DOHH2 (cell line): Measurements from ENCODE around the gene TTC28.

Source experiments
- H3F3A ChIP-seq: fragments of 200-600 bp; sonication (generic), shearing (Covaris generic); 2 replicates; pipeline ENCODE4 v1.6.0; 2016; ENCODE audit warnings: antibody characterized with exemption, mild to moderate bottlenecking; ENCODE audit not compliant: control insufficient read depth, insufficient read depth
- H3K27ac ChIP-seq: fragments of 200-600 bp; sonication (generic); 2 replicates; pipeline ENCODE4 v1.5.1; 2014; ENCODE audit warnings: low read depth, mild to moderate bottlenecking, low read length, moderate library complexity
- H3K27me3 ChIP-seq: fragments of 200-600 bp; sonication (generic); 2 replicates; pipeline ENCODE4 v1.6.1; 2014; ENCODE audit warnings: mild to moderate bottlenecking, low read length, mixed read lengths; ENCODE audit not compliant: control insufficient read depth
- H3K36me3 ChIP-seq: fragments of 200-600 bp; sonication (generic); 2 replicates; pipeline ENCODE4 v1.6.1; 2014; ENCODE audit warnings: mild to moderate bottlenecking, low read length, moderate library complexity, mixed read lengths; ENCODE audit not compliant: control insufficient read depth
- H3K4me1 ChIP-seq: fragments of 200-600 bp; sonication (generic); 2 replicates; pipeline ENCODE4 v1.6.1; 2014; ENCODE audit warnings: mild to moderate bottlenecking, low read length, mixed read lengths; ENCODE audit not compliant: control insufficient read depth
- H3K4me2 ChIP-seq: fragments of 200-600 bp; sonication (generic); 2 replicates; pipeline ENCODE4 v1.6.0; 2014; ENCODE audit warnings: mild to moderate bottlenecking, low read length, moderate library complexity
- H3K4me3 ChIP-seq: fragments of 200-600 bp; sonication (generic); 2 replicates; pipeline ENCODE4 v1.5.1; 2014; ENCODE audit warnings: mild to moderate bottlenecking, low read length, mixed read lengths
- H3K79me2 ChIP-seq: fragments of 200-600 bp; sonication (generic); 2 replicates; pipeline ENCODE4 v1.6.1; 2014; ENCODE audit warnings: mild to moderate bottlenecking, low read length, mixed read lengths; ENCODE audit not compliant: control insufficient read depth
- H3K9me2 ChIP-seq: fragments of 200-600 bp; sonication (generic); replicated peaks from 2 replicates; pipeline ENCODE4 v1.6.1; 2014; ENCODE audit warnings: mild to moderate bottlenecking, low read length, mixed read lengths; ENCODE audit not compliant: control insufficient read depth
- H3K9me3 ChIP-seq: fragments of 200-600 bp; sonication (generic); 2 replicates; pipeline ENCODE4 v1.6.1; 2014; ENCODE audit warnings: antibody characterized with exemption, low read length, mixed read lengths; ENCODE audit not compliant: control insufficient read depth, insufficient read depth
- H4K20me1 ChIP-seq: fragments of 200-600 bp; sonication (generic); 2 replicates; pipeline ENCODE4 v1.6.0; 2014; ENCODE audit warnings: low read depth, mild to moderate bottlenecking, antibody characterized with exemption, low read length, moderate library complexity; ENCODE audit not compliant: control insufficient read depth, insufficient read depth
- EZH2phosphoT487 ChIP-seq: fragments of 200-600 bp; sonication (generic); IDR thresholded peaks from 2 replicates; pipeline ENCODE4 v1.6.1; 2017; ENCODE audit warnings: borderline replicate concordance, mild to moderate bottlenecking, antibody characterized with exemption, low read length, moderate library complexity, mixed read lengths
- TF ChIP-seq, protein P1 (sequence below): fragments of 200-600 bp; sonication (generic); IDR thresholded peaks from one replicate; pipeline ENCODE4 v1.5.1; 2014; ENCODE audit warnings: antibody characterized with exemption, mild to moderate bottlenecking, low read depth, low read length; ENCODE audit not compliant: poor library complexity, severe bottlenecking

TTC28 gene

DNA sequence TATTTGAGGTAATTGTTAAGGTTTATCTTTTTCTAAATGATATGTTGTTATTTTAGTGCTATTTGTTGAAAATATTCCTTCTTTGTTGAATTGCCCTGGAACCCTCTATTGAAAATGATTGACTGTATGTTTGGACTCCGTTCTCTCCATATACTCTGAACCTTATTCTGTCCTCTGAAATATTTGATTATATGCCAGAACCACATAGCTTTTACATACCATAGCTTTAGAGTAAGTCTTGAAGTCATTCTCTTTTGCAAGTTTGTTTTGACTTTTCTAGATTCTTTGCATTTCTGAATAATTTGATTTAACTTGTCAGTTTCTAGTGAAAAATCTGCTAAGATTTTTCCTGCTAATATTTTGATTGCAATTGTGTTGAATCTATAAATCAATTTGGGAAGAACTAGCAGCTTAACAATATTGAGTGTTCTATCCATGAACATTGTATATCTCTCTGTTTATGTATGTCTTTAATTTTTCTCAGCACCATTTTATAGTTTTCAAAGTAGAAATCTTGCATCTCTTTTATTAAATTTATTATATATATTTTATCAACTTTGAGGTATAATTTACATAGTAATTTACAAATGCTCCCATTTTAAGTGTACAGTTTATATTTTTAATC, 708.9 kb downstream of the TTC28 start:
- H3K4me1 ChIP-seq = no peaks in the 10 kb centered on the region
- H3K27ac ChIP-seq = no peak overlapping the region
- H3K79me2 ChIP-seq = no peaks in the 10 kb centered on the region
- no peak overlapping the region for H3K4me3 ChIP-seq
- H3K9me3 ChIP-seq = no peaks in the 10 kb centered on the region
- H4K20me1 ChIP-seq = no peaks in the 10 kb centered on the region
- no peaks in the 10 kb centered on the region for H3K9me2 ChIP-seq
- H3K36me3 ChIP-seq = no peaks in the 10 kb centered on the region
- H3K4me2 ChIP-seq = no peak overlapping the region
- H3F3A ChIP-seq = no peaks in the 10 kb centered on the region
- H3K27me3 ChIP-seq = no peaks in the 10 kb centered on the region
- TF ChIP-seq, protein P1, sequence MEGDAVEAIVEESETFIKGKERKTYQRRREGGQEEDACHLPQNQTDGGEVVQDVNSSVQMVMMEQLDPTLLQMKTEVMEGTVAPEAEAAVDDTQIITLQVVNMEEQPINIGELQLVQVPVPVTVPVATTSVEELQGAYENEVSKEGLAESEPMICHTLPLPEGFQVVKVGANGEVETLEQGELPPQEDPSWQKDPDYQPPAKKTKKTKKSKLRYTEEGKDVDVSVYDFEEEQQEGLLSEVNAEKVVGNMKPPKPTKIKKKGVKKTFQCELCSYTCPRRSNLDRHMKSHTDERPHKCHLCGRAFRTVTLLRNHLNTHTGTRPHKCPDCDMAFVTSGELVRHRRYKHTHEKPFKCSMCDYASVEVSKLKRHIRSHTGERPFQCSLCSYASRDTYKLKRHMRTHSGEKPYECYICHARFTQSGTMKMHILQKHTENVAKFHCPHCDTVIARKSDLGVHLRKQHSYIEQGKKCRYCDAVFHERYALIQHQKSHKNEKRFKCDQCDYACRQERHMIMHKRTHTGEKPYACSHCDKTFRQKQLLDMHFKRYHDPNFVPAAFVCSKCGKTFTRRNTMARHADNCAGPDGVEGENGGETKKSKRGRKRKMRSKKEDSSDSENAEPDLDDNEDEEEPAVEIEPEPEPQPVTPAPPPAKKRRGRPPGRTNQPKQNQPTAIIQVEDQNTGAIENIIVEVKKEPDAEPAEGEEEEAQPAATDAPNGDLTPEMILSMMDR = no peak

DNA sequence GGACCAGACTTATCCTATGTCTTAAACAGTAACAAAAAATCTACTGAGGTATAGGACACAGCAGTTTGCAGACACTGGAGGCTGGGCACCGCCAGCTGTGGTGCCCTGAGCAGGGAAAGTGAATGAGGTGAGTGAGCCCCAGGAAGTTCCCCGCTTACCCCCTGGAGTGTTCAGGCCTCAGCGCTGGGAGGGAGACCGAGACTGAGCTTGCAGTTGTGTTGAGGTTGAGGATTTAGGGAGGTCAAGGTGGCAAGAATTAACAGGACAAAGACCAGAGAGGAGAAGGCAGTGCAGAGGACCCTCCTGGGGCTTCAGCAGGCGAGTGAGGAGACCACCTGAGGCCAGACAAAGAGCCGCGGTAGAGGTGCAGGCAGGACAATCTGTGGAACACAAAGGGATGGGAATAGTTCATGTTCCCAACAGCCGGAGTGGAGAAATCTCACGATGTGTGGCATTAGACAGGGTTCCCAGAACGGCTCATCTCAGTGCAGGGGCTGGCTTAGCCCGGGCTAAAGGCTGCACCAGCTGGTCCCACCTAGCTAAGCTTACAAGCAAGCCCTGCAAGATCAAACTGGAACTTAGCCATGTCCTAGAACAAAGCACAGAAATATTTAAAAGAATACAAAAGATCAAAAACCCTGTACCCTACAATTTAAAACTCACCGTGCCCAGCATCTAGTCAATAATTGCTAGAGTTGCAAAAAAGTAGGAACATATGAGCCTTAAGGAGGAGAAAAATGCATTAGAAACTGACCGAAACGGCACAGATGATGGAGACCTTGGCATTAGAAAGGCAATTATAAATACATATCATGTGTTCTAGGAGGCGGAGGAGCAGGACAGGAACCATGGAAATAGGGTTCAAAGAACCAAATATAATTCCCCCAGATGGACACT, 713.2 kb downstream of the TTC28 start:
- TF ChIP-seq, protein P1 = no peak
- TF ChIP-seq EZH2phosphoT487 = no peak
- no peak overlapping the region for H3K27ac ChIP-seq
- H4K20me1 ChIP-seq = no peaks in the 10 kb centered on the region

DNA sequence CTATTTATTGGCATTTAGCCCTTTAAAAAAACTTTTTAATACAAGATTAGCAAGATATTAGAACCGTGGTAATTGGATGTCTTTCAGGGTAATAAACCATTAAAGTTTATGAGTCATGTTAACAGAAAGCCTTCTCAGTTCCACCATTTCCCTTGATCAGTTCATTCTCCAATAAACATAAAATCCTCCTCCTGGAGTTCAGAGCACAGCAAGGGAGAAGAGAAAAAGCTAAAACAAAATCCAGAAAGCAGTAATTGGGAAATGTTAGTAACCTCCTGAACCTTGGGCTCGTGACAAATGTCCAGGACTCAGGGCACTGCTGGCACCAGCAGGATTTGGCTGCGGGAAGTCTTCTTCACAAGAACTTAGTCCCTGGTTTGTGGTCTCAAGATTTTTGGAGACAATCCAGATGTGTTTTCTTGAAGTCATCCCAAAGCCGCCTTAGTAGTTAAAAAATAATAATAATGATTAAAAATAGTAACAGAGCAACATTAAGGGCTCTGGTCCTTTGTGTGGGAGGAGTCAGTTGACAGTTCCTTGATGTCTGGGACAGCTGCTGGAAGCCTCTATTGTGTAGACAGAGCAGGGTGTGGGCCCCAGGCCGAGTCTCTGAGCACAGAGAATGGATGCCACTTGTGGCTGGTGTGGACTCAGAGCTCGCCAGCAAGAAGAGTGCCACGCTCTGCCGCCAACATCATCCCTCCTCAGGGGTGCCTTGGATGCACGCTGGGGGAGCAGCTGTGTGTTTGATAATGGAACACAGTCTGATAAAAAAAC, 717.2 kb downstream of the TTC28 start:
- no peaks in the 10 kb centered on the region for H3F3A ChIP-seq
- no peaks in the 10 kb centered on the region for H3K27me3 ChIP-seq
- H3K9me2 ChIP-seq = no peaks in the 10 kb centered on the region
- no peaks in the 10 kb centered on the region; the same call in 1 of the 2 replicates for H3K9me3 ChIP-seq
- no peaks in the 10 kb centered on the region for H4K20me1 ChIP-seq
- TF ChIP-seq, protein P1 = no peak
- no peak for TF ChIP-seq EZH2phosphoT487
- H3K4me1 ChIP-seq = no peaks in the 10 kb centered on the region
- H3K4me3 ChIP-seq = no peak overlapping the region
- no peak overlapping the region for H3K4me2 ChIP-seq
- H3K36me3 ChIP-seq = no peaks in the 10 kb centered on the region
- no peaks in the 10 kb centered on the region for H3K79me2 ChIP-seq
- H3K27ac ChIP-seq = no peak overlapping the region

More for the DNA sequence above, 713.2 kb downstream of the TTC28 start:
- Histone ChIP-seq H3F3A (no peaks in the 10 kb centered on the region), H3K4me1 (no peaks in the 10 kb centered on the region), H3K9me3 (no peaks in the 10 kb centered on the region), H3K4me3 (no peak overlapping the region), H3K27me3 (no peaks in the 10 kb centered on the region), H3K4me2 (no peak overlapping the region), H3K9me2 (no peaks in the 10 kb centered on the region), H3K36me3 (no peaks in the 10 kb centered on the region), H3K79me2 (no peaks in the 10 kb centered on the region)
